ENCODE measurements around the gene SNX8.

SNX8 gene

DNA sequence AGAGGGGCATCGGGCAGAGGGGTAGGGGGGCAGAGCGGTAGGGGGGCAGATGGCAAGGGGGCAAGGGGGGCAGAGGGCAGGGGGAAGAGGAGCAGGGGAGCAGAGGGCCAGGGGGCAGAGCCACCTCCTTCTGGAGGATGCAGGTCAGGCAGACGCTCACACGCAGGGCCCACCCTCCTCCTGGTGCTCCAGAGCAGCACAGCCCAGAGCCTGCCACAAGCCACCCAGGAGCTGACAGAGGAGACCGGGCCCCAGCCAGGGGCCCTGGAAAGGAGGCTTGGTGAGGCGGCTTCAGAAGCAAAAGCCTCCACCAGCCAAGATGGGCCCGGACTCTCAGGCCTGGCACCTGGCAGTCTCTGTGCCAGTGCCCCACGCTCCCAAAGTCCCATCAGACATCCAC lies 94.6 kb downstream of the SNX8 start:
- no peak for DNase-seq

DNA sequence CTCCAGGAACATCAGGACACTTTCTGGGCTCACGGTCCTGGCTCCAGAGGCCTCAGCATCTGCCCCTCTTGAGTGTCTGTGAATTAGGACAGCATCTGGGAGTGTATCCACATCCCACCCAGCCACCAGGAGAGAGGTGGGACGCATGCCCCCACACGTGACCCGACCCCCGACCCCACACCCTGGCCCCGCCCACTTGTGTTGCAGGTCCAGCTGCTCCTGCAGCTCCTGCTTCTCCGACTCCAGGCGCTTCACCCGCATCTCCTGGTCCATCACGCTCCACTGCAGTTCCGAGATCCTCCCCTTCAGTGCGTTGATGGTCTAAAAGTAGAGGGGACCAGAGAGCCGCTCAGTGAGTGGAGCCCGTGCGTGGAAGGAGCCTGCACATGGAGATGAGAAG lies 95.1 kb downstream of the SNX8 start:
- no peak for DNase-seq

DNA sequence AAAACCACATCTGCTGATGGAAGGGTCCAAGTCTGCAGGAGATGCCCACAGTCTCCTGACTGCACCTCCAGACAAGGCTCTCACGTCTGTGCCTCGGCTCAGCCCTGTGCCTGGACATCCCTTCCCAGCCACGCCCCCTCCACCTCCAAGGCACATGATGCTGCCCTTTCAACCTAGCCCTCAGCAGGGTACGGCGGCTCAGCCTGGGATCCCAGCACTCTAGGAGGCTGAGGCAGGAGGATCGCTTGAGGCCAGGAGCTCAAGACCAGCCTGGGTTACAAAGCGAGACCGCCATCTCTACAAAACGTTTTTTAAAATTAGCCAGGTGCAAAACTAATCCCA lies 95.8 kb downstream of the SNX8 start:
- no peak for DNase-seq

DNA sequence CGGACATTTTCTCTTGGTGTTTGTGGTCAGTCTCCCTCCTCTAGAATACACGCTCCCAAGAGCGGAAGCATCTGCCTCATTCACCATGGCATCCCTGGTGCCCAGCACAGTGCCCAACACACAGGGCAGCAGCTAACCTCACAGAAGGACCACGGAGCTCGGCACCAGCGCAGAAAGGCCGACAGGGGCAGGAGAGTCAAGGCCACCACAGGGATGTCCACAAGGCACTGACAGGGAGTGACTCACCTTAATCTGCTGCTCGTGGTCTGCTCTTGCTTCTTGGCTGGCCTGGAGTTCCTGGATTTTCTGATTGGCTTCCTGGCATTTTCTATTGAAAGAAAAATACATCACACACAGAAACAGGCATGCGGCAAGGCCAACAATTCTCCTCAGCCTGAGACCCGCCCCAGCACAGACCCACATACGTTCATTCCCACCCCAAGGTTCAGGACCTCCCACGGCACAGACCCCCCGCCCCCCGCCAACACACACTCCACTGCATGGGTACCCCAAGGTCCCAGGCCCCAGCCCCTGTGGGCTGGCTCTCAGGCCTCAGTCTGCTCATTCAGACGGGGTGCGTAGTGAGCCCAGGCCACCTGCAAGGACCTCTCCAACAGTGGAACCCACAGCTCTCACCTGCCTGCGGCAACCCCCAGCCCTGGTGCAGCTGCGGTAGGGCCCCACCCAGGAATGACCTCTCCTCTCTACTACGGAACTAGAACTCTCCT lies 96.4 kb downstream of the SNX8 start:
- DNase-seq: no peak

DNA sequence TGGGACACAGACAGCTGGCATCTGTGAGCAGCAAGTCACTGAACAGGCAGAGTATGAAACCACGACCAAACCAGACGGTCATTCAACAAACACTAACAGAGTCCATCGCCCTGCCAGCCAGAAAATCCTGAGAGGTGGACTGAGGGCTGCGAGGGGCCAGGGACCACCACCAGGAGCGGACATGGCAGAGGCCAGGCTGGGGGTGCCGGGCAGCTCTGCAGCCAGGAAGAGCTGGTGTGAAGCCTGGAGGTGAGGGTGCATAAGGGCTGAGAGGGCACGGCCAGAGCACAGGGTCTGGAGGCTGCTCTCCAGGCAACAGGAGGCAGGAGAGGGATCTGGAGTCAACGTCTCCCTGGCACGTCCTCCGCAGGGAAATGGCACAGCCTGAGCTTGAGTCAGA lies 97.0 kb downstream of the SNX8 start:
- no peak for DNase-seq

DNA sequence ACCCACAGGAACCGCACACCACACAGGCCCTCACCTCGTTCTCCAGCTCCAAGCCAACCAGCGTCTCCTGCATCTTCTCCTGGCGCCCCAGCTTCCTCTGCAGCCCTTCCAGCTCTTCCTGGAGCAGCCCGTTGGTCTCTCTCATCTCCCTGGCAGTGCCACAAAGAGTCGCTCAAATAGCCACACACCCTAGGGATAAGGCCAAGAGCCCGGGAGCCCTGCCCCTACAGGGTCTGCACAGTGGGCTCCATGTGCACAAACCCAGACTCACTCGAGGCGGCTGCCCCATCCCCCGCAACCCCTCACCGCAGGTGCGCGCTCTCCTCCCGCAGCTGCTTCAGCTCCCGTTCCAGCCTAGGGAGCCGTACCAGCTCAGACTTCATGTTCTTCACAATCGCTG lies 98.4 kb downstream of the SNX8 start:
- no peak for DNase-seq

DNA sequence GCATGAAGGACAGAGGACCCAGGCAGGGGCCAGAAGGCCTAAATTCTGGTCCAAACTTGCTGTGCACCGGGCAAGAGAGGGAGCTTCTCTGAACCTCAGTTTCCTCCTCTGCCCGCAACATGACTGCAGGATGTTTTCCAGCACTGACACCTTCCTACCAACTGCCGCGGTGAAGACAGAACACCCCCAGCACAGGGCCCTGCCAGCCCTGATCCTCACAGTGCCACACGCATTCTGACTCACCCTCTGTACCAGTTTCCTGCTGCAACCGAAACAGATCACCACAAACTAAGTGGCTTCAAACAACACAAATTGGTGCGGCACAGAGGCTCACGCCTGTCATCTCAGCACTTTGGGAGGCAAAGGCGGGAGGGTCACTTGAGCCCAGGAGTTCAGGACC lies 99.6 kb downstream of the SNX8 start:
- no peak for DNase-seq

DNA sequence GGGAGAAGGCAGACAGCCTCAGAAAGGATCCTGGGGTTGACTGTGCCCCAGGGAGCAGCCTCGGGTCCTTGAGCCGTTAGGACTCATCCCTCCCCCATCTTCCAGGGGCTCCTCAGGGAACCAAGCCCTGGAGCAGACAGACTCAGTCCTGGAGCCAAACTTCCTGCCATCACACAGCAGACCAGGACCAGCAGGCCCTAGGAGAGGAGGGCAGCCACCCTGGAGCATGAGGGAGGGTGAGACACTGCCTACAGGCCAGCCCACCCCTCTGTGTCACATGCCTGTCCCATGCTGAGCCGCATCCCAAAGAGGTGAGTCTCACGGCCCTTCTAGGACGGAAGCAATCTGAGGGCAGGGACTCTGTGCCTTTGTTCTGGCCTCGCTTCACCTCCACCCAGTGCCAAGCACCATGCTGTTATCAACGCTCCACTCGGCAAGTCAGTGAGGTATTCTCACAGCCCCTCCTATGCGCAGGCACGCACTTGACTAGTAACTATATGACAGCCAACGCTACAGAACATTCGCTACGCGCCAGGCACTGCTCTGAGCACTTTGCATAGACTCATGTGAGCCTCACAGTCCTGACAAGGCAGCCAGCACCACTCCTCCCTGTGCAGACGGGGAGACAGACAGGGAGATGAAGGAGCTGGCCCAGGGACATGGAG lies 100.6 kb downstream of the SNX8 start:
- no peak for DNase-seq

DNA sequence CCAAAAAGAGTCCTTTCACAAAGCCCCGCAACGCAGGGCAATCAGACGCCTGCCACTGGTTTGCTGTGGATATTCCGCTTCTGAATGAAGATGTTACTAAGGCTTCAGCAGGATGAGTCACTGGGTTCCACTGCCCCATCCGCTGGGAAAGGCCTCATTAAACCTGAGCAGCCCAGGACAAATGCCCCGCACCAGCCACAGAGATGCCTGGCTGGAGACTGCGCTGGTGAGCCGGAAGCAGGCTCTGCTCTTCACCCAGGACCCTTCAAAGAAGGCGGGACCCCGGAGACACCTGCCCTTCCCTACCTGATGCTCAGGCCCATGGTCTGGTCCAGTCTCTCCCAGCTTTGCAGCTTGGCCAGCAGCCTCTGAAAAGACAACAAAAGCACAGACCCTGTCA lies 101.3 kb downstream of the SNX8 start:
- DNase-seq: no peak

DNA sequence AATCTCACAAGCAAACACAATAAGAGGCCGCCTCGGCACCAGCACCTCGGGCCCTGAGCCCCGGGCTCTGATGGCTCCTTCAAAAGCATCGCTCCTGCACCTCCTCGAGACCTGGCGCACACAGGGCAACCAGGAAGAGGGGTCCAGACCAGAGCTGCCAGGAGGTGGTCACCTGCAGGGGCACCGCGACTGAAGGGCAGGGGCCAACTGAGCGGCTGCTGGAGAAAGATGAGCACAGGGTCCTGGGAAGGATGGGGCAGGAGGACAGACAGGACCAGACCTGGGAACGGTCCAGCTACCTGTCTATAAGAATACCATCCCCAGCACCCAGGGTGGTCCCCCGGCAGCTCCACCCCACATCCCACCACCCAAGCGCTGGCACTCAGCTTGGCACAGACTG lies 102.3 kb downstream of the SNX8 start:
- DNase-seq: no peak

DNA sequence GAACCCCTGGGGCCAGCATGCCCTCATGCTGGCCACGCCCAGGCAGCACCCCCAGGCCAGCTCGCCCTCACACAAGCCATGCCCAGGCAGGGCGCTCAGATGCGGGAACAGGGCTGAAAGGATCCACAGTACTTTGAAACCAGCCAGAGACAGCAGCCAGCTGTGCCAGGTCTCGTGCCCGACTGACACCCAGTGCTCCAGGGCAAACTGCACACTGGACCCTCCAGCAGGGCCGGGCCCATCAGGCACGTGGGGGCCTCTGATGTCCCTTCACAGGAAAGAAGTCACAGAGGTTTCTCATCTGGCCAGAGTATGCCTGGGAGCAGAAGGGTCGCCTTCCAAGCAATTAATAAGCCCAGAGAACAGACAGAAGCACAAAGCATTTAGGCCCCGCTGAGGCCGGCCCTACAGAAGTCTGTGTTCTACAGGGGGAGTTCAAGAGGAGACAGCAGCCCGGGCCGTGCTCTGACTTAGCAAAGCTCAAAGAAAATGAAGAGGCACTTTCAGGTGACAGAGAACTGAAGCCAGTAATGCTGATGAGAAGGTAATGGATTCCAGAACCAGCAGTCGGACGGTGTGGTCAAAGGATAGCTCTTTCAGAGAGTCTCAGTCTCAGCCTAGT lies 102.9 kb downstream of the SNX8 start:
- no peak for DNase-seq

DNA sequence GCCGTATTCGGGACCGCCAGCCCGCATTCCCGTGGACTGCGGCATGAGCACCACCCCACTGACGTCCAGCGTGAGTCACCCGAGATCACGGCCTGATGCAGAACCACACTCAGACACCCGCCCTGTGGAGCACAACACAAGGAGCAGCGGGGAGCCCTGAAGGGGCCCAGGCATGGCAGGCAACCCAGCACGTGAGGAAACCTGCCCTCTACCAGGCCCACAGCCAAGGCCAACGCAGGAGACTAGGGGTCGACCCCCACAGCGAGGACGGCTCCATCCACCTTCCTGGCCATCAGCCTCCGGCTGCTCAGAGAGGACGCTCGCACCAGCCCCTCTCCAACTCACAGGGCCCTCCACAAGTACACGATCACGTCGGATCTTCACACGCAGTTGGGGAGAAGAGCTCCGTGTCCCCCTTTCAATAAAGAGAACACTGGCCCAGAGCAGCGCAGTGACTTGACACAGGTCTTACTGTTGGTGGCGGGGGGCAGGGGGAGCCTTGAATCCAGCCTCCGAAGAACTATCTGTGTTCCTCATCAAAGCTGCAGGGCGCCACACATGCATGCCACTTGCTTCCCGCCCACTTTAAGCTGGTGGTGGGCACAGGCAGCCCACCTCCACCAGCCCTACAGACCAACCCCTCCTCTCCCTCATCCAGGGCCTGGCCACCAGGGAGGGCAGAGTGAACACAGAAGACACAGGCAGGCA lies 103.5 kb downstream of the SNX8 start:
- no peak for DNase-seq

DNA sequence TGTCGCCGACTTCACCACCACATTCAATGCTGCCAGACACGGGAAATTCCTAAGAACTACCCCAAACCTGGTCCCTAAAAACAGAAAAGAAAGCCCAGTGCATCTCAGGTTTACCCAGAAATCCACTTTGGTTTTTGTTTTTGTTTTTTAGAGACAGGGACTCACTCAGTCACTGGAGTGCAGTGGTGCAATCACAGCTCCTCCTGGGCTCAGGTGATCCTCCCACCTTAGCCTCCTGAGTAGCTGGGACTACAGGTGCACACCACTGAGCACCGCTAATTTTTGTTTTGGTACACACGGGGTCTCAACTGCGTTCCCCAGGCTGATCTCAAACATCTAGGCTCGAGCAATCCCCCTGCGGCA lies 104.3 kb downstream of the SNX8 start:
- no peak for DNase-seq

DNA sequence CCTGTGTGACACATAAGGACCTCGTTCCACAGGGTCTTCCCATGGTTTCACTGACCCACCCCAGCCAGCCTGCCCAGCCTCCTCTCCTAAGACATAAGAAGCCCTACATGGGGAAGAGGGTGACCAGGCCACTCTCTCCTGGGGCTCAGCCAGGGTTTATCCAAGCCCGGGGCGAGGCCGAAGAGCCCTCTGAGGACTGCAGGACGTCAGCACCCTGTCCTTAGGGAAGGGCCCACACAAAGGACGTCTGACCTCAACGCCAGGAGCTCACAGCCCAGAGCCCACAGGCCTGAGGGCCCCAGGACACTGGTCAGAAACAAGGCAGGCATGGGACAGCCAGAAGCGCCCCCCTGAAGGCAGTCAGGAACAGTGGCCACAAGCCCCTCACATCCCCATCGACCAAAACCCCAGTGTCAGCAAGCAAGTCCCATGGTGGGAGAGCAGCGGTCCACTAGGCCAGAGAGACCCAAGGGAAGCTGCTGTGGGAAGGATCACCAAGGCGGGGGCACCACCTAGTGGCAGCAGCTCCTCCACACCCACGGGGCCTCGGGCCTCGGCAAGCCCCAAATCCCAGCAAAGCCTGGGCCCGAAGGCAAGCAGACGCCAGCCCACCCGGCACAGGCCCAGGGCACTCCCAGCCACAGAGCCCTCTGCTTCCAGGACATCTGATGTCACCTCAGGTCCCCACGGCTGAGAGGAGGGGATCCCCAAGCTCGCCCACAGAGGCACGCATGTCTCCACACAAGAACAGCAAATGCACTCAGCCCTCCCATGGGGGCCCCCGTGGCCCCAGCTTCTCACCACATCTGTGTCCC lies 104.9 kb downstream of the SNX8 start:
- DNase-seq: peak; percentile 13 to 19

DNA sequence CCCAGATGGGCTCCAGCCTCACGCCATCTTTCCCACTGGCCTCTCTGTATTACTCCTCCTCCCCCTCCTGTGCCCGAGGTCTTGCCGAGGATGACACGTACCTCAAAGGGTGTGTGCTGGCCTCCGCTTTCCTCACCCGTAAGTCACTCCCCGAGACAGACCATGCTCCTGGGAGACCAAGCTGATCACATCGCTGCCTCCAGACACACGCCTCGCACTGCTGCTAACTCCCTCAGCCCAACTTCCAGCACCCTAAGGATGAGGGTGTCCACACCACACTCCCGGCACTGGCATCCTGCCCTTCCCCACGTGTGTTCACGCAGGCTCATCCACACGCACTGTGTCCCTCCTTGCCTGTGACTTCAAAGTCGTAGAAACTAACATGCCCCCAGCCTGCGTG lies 105.5 kb downstream of the SNX8 start:
- DNase-seq: no peak

DNA sequence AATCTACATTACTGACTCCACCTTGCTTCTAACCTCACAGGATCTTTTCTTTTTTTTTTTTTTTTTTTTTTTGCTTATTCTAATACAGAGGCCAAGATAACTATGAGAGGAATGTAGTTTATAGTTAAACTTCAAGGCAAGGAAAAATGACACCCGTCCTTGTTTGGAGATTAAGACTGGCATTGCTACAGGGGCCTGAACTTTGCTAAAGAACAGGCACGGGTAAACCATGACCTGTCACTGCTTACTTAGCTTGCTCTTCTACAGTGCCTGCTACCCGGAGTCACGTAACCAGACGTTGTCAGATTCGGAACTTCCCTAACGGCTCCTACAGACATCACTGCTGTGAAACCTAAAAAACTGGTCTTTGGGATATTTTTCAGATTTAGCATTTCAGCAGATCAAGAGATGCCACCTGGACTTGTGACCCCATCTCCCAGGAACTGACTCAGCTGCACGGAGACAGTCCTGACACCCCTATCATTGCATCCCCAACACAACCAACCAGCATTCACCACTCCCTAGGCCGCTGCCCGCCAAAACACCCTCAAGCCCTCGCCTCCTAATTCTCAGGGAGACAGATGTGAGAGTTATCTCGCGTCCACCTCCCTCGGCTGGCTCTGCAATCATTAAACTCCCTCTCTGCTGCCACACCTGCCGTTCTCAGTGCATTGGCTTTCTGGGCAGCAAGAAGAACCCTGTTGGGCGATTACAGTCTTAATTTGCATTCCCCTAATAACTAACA lies 109.0 kb downstream of the SNX8 start:
- no peak for DNase-seq

DNA sequence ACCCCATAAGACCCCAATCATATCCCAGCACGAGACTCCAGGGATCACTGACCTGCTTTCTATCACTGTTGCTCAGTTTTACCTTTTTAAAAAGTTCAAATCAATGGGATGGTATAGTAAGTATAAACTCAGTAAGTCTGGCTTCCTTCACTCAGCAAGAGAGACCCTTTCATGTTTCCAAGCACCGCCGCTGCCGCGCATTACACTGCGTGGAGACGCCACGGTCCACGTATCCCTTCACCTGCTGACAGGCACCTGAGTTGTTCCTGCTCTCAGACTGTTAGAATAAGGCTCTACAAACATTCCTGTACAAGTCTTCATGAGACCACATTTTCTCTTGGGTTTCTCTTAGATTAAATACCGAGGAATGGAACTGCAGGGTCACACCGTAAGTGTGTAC lies 109.8 kb downstream of the SNX8 start:
- DNase-seq: no peak

DNA sequence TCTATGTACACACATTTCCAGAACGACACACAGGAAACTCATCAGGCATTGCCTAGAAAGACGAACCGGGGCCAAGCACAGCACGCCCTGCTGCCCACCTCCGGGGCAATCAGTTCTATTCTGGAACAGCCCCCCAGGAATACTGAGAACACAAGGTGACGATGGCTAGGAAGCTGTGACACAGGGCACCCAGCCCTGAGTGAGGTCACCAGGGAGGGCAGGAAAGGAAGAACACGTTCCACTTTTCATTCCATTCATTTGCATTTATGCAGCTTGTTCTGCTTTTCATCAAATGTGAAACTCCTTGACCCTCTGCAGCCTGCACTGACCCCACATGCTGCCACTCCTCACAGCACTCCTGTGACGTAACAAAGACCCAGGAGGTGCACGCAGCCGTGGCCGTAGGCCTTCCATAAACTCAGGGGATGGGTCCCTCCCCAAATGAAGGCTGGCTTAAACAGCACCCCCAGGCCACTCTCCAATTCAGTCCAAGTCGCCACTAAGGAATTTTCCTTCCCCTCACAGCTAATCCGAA lies 110.4 kb downstream of the SNX8 start:
- DNase-seq: no peak

DNA sequence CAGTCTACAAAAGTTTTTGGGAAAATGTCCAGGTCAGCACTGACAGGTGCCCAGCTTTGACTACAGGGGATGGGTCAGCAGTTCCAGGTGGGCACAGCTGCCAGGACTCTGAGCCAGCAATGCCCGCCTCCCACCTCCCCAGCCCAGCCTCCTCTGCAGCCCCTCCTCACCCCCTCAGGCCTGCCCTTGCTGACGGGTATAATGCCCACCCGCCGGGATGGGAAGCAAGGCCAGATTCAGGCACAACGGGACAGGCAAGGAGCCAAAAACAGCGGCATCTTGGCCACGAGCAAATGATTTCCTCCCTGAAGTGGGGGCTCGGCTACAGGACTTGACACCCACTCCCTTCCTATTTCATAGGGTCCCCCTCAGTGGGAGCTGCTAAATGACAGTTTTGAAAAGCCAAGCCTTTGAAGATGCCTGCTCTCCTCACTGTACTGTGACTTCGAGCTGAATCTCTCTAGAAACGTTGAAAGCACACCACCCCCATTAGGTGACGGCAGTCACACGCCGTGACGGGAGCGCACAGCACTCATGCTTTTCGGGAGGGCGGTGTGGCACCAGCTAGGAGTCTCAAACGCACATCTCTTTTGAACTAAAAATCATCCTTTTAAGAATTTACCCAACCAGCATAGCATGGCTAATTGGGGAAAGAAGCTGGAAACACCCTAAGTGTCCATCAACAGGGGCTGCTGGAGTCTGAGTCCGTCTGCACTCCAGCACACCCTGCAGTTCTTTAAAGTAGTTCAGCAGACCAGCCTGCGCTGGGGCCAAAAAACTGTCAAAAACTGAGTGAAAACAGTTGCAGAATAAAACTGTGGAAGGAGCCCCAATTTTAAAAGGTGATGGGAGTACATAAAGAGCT lies 111.1 kb downstream of the SNX8 start:
- DNase-seq: no peak

DNA sequence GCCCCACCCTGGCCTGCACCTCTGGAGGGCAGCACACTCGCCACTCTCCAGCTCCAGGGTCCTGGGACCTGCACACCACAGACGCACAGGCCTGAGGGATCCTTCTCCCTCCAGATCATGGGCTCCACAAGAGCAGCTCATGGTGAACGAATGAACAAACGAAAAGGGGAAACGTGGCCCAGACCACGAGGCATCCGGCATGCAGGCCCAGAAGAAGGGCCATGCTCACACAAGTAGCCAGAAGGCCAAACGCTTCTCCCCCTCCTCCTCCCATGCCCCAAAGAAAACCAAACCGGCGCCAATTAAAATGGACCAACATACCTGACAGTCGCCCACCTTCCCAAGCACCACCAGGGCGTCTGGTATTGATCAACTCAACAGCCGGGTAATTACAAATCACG lies 111.9 kb downstream of the SNX8 start:
- DNase-seq: no peak

Data from Kasumi-1 (cell line).